NCI-H2227 (cell line): ENCODE measurements around the gene BACH2.

Experiments used
- DNase-seq: peaks from one replicate; lab custom pipeline; 2025; ENCODE audit not compliant: unreplicated experiment; lab: John Stamatoyannopoulos, UW

BACH2 gene

DNA sequence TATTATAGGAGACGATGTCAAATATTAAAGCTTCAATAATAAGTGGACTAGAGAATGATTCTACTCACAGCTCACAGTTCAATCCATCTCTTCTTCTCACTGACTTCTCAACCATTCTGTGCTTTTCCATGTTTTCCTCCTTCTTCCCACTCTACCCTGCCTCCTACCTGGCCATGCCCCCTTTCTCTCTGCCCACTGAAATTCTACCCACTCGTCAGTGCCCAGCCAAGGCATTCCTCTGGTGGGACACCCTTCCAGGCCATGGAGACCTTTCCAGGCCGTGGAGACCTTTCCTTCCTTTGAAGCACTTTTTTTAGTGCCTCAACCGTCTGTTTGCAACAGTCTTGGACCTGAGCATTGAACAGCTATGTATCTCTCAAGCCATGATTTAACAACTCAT lies 18.5 kb downstream of the BACH2 start:
- no peak for DNase-seq

DNA sequence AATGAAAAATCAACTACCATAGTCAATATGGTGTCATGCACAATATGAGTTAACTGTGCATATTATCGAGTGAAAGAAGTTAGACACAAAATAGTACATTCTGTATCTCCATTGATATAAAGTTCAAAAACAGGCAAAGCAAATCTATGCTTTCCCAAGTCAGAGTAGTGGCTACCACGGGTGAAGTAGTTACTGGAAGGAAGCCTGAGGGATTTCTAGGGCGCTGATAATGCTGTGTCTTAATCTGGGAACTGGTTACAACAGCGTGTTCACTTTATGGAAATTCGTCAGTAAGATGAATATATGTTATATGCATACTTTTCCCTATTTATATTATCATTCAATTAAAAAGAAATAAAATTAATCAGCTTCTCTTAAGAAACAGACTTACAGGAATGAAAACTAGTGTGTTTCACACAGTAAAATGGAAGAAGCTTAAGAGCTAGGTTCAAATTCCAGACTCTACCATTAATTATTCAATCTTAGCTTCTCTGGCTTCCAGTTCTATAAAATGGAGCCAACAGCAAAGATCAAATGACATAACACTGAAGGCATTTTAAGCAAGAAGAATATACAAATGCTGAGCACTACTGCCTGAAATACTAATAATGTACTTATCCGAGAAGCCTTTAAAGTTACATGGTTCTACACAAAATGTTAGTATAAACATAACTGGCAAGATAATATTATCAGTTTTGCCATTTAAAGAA lies 19.2 kb downstream of the BACH2 start:
- DNase-seq = no peak

DNA sequence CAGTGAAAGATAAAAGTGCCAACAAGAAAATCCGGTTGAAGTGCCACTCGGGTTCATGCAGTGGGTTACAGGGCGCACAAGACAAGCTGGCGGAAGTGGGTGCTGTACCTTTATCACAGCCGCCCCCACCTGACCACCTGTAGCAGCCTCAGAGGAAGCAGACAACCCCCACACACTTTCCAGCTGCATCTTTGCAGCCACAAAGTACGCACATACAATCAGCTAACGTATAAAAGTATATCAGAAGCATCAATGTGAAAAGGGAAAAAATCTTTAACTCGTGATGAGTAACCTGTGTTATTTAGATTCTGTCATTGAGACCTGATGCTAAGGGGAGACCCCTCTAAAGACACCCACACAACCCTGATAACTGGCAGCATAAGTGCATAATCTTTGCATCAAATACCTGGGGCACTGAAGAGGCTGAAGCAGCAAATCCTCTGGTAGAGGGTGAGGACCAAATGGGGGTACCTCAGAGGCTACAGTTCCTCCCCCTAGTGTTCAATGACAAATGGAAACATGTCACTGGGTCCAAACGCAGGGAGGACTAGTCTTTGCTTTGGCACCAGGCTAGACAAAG lies 22.1 kb downstream of the BACH2 start:
- no peak for DNase-seq

DNA sequence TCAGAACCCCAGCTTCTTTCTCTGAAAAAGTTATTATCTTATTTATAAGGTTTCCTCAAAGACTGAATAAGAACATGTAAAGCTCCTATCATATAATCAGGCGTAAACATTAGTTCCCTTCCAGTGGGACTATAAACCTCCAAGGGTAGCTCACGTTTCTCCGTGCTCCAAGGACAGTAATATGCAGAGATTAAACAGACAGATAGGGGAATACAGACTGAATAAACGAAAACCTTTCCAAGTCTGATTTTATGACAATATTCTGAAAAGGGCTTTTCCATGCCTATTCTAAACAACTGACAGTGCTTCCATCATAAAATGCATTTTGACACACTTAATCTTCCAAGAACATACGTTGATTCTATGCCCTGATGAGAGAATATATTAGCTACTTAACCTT lies 22.8 kb downstream of the BACH2 start:
- DNase-seq = no peak

DNA sequence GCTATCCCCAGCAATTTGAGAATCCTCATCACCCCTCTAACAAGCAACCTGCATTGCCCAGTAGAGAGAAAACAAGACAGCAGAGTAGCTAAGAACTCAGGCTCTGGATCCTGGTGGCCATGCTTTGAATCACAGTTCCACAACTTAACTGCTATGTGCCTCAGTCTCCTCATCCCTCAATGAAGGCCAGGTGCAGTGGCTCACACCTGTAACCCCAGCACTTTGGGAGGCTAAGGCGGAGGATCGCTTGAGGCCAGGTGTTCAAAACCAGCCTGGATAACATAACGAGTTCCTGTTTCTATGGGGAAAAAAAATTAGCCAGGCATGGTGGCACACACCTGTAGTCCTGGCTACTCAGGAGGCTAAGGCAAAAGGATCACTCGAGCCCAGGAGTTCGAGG lies 23.7 kb downstream of the BACH2 start:
- DNase-seq = no peak

DNA sequence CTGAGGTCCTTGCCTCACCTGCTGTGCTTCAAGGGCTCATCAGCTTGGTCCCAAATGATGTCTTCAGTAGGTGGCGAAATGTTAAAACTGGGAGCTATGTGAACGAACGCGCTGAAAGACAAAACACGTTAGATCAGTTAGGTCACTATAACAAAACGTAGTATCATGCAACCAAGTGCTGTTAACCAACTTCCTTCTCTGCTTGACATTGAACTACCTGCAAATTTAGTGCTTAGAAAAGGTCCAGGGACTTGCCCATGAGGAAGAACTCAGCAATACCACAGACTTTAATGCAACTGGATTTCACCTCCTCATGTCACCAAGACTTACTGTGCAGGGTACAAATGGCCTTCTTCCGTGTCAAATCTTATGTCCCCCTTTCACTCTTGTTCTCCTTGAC lies 24.8 kb downstream of the BACH2 start:
- no peak for DNase-seq

DNA sequence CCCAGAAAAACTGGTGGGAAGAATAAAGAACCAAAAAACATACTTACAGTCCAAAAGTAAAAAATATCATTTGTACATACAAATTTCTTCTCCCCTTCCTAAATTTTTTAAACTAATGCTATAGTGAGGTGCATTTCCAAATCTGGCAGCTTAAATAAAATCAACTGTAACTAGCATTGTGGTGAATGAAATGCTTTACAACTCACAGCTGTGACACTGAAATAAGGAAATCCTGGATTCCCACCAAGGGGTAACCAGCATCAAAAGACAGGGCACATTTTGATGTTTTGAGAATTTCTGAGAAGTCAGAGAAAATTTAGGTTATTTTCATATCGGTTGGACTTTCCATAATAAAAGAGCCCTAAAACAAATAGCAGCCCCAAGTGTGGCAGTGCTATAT lies 27.3 kb downstream of the BACH2 start:
- no peak for DNase-seq

DNA sequence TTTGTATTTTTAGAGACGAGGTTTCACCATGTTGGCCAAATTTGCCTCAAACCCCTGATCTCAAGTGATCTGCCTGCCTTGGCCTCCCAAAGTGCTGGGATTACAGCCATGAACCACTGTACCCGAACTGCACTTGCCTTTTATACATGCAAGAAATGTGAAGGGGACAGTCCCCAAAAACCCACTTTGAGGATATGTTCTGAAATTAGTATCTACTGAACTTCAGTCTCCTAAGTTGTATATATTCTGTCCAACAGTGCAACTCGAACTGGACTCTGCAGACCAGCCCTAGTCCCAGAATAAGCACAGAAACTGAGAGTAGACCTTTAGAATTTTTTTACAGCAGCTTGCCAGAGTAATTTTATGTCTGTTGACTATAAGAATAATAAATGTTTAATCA lies 28.5 kb downstream of the BACH2 start:
- DNase-seq = no peak

DNA sequence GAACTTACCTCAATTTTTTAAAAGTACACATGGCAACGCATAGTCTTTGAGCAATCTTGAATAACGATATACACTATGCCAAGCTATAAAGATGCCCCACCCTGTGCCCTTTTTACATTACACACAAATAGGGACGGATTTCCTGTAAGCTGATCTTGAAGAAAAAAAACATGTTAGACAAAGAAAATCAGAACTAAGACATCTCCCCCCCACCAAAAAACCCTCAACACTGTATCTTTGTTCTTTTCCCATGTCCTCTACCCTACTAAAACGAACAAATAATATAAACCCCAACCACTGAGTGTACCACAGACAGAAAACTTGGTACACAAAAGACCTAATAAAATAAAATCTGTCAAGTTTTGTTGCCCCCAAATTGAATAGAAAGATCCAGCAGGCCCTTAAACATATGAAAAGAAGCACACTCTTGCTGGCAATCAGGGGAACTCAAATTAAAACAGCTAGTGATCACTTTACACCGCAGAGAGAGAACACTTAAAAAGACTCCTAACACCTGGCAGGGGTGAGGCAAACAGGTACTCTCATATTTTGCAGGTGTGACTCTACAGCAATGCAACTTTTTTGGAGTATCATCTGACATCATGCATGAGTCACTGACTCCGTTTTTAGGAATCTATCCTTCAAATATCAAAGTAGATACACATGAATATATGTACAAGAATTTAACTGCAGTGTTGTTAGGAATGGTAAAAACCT lies 29.6 kb downstream of the BACH2 start:
- no peak for DNase-seq

DNA sequence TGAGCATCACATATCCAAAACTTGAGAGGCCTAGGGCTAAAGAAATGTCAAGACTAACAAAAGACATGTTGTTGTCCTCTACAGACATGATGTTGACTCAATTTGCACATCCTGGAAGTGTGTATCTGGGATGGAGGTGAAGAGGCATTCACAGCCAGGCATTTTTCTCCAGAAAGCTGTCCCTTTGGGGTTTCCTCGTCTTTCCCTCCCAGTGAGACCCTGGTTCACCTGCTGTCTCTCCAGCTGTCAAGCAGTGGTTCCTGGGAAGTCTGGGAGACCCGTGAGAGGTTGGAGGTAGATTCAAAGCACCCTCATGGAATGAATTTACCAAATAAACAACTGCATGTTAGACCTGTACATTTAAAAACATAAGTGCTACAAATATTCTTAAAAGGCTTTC lies 32.1 kb downstream of the BACH2 start:
- DNase-seq = no peak

DNA sequence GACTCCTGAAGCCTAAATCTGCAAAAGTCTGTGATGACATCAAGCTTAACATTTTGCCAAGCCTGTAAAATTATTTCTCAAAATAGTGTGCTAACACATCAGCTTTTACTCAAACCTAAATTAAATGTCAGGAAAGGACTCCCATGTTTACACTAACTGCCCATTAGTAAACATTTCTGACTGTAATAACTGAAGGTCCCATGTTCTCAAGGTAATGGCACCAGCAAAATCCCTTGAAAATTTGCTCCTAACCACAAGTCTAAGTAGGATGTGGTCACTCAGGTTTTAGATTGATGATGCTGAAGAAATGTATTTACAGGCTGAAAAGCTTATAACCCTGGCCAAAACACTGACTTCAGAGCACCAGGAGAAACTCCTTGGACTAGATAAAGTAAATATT lies 33.0 kb downstream of the BACH2 start:
- no peak for DNase-seq

DNA sequence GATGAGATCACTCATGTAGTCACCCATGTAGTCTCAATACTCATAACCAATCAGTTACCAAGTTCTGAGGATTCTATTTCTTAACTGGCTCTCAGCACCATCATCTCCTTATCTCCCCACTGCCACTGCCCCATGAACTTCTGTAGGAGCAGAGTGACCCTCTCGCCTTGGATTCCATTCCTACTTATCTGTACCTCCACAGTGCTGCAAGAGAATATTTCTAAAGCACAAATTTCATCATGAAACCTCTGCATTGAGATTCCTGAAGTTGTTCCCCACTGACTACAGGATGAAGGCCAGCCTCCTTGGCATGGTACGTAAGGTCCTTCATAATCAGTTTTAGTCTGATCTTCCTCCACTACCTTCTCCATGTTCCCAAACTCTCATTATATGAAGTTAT lies 34.8 kb downstream of the BACH2 start:
- no peak for DNase-seq

DNA sequence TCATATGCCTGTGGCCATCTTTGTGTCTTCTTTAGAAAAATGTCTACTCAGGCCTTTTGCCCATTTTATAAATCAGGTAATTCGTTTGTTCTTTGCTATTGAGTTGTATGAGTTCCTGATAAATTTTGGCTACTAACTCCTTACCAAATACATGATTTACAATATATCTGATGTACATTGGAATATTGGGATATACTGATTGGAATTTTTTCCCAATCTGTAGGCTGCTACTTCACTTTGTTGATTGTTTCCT lies 39.2 kb downstream of the BACH2 start:
- DNase-seq = no peak

DNA sequence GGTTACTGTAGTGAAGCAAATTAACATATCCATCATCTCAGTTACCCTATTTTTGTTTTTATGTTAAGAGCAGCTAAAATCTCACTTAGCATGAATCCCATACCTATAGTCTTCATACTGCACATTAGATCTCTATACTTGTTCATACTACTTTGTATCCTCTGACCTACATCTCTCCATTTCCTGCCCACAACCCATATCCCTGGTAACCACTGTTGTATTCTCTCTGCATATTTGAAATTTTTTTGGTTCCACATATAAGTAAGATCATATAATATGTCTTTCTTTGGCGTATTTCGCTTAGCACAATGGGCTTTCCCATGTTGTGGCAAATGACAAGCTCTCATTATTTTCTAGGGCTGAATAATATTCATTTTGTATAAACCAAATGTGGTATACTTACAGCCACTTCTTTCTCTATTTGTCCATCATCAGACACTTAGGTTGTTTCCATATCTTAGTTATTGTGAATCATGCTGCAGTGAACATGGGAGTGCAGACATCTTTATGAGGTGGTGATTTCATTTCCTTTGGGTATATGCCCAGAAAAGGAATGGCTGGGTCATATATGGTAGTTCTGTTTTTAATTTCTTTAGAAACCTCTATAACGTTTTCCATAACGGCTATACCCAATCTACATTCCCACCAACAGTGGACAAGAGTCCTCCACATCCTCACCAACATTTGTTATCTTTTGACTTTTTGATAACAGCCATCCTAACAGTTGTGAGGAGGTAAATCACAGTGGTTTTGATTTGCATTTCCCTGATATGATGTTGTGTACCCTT lies 39.8 kb downstream of the BACH2 start:
- no peak for DNase-seq

DNA sequence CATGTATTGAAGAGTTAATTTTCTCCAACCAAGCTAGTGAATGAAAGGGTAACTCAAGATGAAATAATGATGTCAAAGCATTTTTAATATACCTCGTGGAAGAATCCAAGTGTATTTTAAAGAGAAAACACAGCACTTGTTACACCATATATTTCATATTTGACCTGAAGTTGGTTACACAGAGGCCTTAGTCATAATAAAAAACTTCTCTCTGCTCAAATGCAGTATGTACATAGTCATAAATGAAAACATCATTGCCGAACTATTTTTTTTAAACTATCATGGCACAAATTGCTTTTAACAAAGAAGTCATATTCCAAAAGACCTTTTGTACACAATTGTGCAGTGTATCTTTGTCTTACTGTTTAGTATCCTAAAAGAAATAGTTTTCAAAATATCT lies 43.0 kb downstream of the BACH2 start:
- DNase-seq = no peak

DNA sequence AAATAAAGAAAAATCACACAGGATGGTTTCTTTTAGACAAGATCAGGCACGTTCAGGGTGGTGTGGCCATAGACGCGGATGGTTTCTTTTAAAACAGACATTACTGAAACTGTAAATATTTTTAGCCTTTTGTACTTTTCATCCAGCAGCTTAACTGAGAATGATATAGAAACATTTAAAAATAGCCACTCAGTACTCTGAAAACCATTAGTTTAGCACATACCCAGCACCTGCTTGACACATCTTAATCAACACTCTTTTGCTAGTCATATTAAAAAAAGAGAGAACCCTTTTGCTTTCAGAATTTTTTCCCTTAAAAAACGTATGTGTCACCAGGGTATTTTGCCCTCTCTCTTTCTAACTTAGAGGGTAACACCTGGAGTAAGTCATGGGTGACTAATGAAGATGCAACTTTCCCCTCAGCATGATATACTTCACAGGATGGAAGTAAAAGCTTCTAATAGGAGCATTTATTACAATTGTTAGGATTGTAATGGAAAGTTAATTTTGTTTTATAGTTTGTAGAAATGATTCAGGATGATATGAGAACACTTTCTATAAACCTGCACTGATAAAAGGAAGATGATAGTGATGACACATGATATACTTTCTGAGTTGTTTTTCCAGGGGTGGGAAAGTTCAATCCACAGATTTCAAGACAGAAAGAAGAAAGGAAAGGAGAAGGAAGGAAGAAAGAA lies 45.2 kb downstream of the BACH2 start:
- no peak for DNase-seq

DNA sequence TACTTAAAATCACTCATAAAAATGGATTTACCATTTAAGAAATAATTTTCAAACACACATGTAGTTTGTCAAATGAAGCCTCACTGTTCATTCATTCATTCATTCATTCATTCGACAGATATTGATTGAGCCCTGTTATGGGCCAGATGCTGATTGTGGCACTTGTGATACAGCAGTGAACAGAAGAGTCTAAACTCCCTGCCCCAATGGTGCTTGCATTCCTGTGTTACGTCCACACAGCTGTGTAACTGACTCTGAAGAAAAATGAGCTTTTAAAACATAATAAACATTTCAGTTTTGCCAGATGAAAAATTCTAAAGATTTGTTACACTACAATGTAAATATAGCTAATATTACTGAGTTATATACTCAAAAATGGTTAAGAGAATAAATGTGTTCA lies 46.2 kb downstream of the BACH2 start:
- no peak for DNase-seq

DNA sequence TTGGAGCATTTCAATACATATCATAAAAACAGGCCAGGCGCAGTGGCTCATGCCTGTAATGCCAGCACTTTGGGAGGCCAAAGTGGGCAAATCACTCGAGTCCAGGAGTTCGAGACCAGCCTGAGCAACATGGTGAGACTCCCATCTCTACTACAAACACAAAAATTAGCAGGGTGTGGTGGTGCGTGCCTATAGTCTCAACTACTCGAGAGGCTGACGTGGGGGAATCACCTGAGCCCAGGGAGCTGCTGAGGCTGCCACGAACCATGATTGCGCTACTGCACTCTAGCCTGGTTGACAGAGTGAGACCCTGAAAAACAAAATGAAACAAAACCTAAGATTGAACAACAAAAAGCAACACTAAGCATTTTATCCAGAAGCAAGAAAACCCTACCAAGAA lies 47.2 kb downstream of the BACH2 start:
- no peak for DNase-seq

DNA sequence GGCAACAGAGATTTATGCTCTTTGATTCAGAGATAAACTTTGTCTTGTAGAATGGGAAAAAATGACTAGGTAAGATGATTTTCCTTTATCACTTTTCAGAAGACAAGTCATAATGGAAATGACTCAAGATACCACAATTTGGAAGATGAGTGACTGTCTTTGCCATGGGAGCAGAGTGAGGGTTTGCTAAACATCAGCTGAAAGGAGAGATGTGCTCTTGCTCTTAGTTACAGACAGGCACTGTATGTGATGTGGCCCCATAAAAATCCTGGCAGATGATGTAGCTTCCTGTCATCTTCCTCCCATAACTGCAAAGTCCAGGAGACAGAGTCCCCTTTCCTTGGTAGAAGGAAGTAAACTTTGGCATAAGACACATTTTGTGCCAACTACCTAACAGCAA lies 47.6 kb downstream of the BACH2 start:
- DNase-seq = no peak

DNA sequence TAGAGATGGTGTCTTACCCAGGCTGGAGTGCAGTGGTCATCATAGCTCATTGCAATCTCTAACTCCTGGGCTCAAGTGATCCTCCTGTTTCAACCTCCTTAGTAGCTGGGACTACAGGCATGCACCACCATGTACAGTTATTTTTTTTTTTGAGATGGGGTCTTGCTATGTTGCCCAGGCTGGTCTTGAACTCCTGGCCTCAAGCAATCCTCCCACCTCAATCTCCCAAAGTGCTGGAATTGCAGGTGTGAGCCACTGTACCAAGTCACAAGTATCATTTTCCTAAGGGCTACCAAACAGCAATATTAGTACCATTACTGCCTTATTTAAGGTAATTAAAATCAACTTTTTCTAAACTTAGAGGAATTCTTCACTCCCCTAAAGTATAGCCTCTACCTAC lies 49.4 kb downstream of the BACH2 start:
- DNase-seq = no peak

DNA sequence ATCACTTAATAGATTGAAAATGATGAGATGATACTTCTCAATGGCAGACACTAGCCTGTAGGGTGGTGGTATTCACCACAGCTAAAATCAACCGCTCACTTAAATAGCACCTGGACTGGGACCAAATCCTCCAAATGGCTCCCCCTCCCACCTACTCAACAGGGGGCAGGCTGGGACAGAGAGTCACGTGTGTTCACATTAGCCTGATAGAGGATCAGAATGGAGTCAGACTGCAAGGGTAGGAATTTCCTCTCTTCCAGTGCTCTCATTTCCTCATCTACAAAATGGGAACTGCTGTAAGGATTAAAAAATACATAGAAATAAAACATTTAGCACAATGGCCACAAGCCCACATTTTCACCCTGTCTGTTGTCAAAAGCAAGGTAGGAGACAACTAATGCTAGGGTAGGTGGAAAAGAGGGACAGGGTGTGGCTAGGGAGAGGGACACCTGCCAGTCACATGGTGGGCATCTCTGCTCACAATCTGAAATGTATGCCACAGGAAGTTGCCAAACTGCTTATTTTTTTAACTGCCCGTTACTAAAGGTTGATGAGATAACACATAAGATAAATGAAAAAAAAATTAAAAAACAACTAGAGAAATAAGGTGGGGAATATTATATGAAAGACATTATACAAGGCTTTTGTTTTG lies 55.3 kb downstream of the BACH2 start:
- DNase-seq = no peak
